Measurements from ENCODE around the gene CFTR. TPM values are rescaled to one million over a fixed set of nuclear protein-coding genes. Genes with fewer than 3 reads are reported as not detected.

CFTR gene
- total and polyA plus RNA-seq, 2 of the 8 experiments (the other 6 are each of a cell fraction or from before 2014, with no cell fraction given): 1.2 to 1.6 TPM

- H2BK20ac ChIP-seq (ENCODE audit: low read length): no peak overlapping the region
- no peaks in the 10 kb centered on the region for H3K23me2 ChIP-seq (ENCODE audit: low read depth, low read length)
- H2BK15ac ChIP-seq (ENCODE audit: low read length): no peak overlapping the region
- H4K5ac ChIP-seq (ENCODE audit: insufficient read length, low read depth, low read length): no peak overlapping the region
- no peak overlapping the region for H4K8ac ChIP-seq (ENCODE audit: extremely low read depth, insufficient read depth, low read length)
- no peak overlapping the region for H3K4me3 ChIP-seq (ENCODE audit: extremely low read depth in 1 of 4, insufficient read depth in 2 of 4, low read depth in 3 of 4, low read length in 4 of 4)
- no peaks in the 10 kb centered on the region for H3K79me1 ChIP-seq (ENCODE audit: low read depth, low read length)
- H3K23ac ChIP-seq (ENCODE audit: insufficient read length): no peak overlapping the region
- no peak overlapping the region for H2BK120ac ChIP-seq (replicated peaks; ENCODE audit: low read depth, low read length)
- H4K91ac ChIP-seq (replicated peaks; ENCODE audit: insufficient read length, low read length): no peak overlapping the region
- no peaks in the 10 kb centered on the region for H3K4me1 ChIP-seq (replicated peaks in 1 of 4; ENCODE audit: control insufficient read depth in 3 of 4, insufficient read depth in 4 of 4, low read length in 3 of 4)
- no peaks in the 10 kb centered on the region for H3K79me2 ChIP-seq (ENCODE audit: control insufficient read depth in 1 of 2, insufficient read depth in 2 of 2, low read length in 2 of 2)
- H3K14ac ChIP-seq (ENCODE audit: insufficient read length): no peak overlapping the region
- no peak overlapping the region for H2AFZ ChIP-seq (ENCODE audit: low read length)
- FAIRE-seq (no peak), DNase-seq (ENCODE audit: low read depth in 1 of 2, low spot score in 2 of 2) (no peak)
- no peaks in the 10 kb centered on the region for H3K27me3 ChIP-seq (replicated peaks in 1 of 4; ENCODE audit: control insufficient read depth in 3 of 4, extremely low read depth in 1 of 4, insufficient read depth in 3 of 4, low read length in 3 of 4)
- no peak overlapping the region for H3K9ac ChIP-seq (replicated peaks in 1 of 4; ENCODE audit: extremely low read depth in 1 of 4, low read depth in 3 of 4, low read length in 3 of 4)
- H3K4me2 ChIP-seq (ENCODE audit: insufficient read depth in 1 of 2, low read depth in 2 of 2, low read length in 2 of 2): no peak overlapping the region
- 80% methylated on average over 2 of the region's 2 CpGs; no CpG with 5 or more reads in 1 of the 2 experiments for WGBS, 2 experiments (ENCODE audit: extremely low coverage in 1 of 2, insufficient coverage in 1 of 2, insufficient read length in 1 of 2, insufficient replicate concordance in 2 of 2, low coverage in 1 of 2, low lambda C conversion rate in 2 of 2, missing lambda C conversion rate in 1 of 2)
- POLR2A ChIA-PET (ENCODE audit: partially characterized antibody): no interaction called here
- H3K27ac ChIP-seq (ENCODE audit: low read depth, low read length): no peak overlapping the region
- CTCF ChIA-PET (ENCODE audit: partially characterized antibody): interaction anchor here (0.7 to 0.9 kb wide), 2 partner anchors 9 to 37 kb away, joined by 3 read pairs; no protein-coding TSS in a partner anchor
- no peak overlapping the region for H2AK5ac ChIP-seq (ENCODE audit: low read depth, low read length)
- H3K36me3 ChIP-seq (ENCODE audit: control insufficient read depth in 2 of 4, insufficient read depth in 4 of 4, low read length in 3 of 4): peaks cover 0 to under 1% (median 0%) of the 10 kb centered on the region in 4 experiments; a peak in 2 of 8 replicates
- no peak overlapping the region for H2BK12ac ChIP-seq (ENCODE audit: low read depth, low read length)
- H3K9me3 ChIP-seq (ENCODE audit: insufficient read depth in 2 of 2, low read depth in 1 of 2, low read length in 1 of 2): no peaks in the 10 kb centered on the region
- H3K4ac ChIP-seq (replicated peaks; ENCODE audit: insufficient read length, low read depth, low read length): no peak overlapping the region
- H3K18ac ChIP-seq (ENCODE audit: extremely low read depth, low read length): no peak overlapping the region
- no peak overlapping the region for H2BK5ac ChIP-seq (ENCODE audit: low read depth, low read length)
- no peaks in the 10 kb centered on the region for H4K20me1 ChIP-seq (replicated peaks in 1 of 2; ENCODE audit: control insufficient read depth in 1 of 2, insufficient read depth in 2 of 2, low read length in 2 of 2)
- no peak overlapping the region for H3K56ac ChIP-seq (replicated peaks; ENCODE audit: insufficient read length, low read depth, low read length)
- TF ChIP-seq GTF2F1 (IDR thresholded peaks at IDR 0.05; ENCODE audit: borderline replicate concordance, low read depth, low read length) (no peak), FOSL1 (IDR thresholded peaks at IDR 0.05; ENCODE audit: insufficient read depth, low read depth, low read length) (no peak), RBBP5 (IDR thresholded peaks at IDR 0.05; ENCODE audit: borderline replicate concordance, low read depth, low read length) (no peak), ATF2 (IDR thresholded peaks at IDR 0.05; ENCODE audit: low read length) (no peak), BCL11A (IDR thresholded peaks at IDR 0.05; ENCODE audit: low read depth in 2 of 2, low read length in 2 of 2) (no peak), HDAC6 (IDR thresholded peaks at IDR 0.05; ENCODE audit: low read depth, low read length) (no peak), POLR2A (IDR thresholded peaks at IDR 0.05; ENCODE audit: control extremely low read depth in 1 of 2, low read depth in 2 of 2, low read length in 2 of 2) (no peak), SUZ12 (IDR thresholded peaks at IDR 0.05; ENCODE audit: low read length) (no peak), TCF12 (IDR thresholded peaks at IDR 0.05; ENCODE audit: low read depth, low read length) (no peak), POLR2AphosphoS5 (IDR thresholded peaks at IDR 0.05; ENCODE audit: low read depth, low read length) (no peak), TAF1 (IDR thresholded peaks at IDR 0.05; ENCODE audit: low read depth, low read length) (no peak)
These were observed 226.4 kb downstream of the CFTR start for GRCh38 chr7:117706210-117706609.
